ENCODE data around the gene SYT14.

DNA sequence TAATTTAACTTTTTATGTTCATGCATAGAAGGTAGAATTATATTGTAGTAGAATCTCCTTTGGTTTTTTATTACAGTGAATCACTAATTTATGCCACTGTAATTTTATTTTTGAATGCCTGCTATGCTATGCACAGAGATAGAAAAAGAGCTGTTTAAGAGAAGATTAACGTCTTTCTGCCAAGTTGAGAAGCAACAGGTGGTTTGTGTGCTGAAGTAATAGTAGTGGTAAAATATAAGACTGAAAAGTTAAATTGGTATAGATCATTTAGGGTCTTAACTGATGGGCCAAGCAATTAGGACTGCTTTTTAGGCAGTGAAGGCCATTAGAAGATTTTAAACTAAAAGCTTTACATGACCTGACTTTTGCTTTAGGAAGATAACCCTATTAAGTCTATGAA lies 115.1 kb downstream of the SYT14 start:
- TF ChIP-seq, protein P1, sequence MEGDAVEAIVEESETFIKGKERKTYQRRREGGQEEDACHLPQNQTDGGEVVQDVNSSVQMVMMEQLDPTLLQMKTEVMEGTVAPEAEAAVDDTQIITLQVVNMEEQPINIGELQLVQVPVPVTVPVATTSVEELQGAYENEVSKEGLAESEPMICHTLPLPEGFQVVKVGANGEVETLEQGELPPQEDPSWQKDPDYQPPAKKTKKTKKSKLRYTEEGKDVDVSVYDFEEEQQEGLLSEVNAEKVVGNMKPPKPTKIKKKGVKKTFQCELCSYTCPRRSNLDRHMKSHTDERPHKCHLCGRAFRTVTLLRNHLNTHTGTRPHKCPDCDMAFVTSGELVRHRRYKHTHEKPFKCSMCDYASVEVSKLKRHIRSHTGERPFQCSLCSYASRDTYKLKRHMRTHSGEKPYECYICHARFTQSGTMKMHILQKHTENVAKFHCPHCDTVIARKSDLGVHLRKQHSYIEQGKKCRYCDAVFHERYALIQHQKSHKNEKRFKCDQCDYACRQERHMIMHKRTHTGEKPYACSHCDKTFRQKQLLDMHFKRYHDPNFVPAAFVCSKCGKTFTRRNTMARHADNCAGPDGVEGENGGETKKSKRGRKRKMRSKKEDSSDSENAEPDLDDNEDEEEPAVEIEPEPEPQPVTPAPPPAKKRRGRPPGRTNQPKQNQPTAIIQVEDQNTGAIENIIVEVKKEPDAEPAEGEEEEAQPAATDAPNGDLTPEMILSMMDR (IDR thresholded peaks at IDR 0.05), result no peak
- TF ChIP-seq POLR2A (IDR thresholded peaks at IDR 0.05; ENCODE audit: low read depth) (no peak), EP300 (IDR thresholded peaks at IDR 0.05) (no peak)
